GM23338 (cell line): ENCODE measurements around the gene DYNC2H1. TPM values are rescaled to one million over a fixed set of nuclear protein-coding genes. Genes with fewer than 3 reads are reported as not detected.

Experiments used
- ATAC-seq: fragments of 200-7000 bp; cut with Tn5 transposase; 3 replicates; pipeline ENCODE4 v1.9.1; 2020
- DNase-seq: peaks from one replicate; pipeline ENCODE4 v3.0.0-alpha.2; 2015; ENCODE audit warnings: low spot score
- H2AFZ ChIP-seq: fragments of 200-600 bp; sonication (generic); 2 replicates; pipeline ENCODE4 v1.8.0; 2016; ENCODE audit warnings: antibody characterized with exemption, mild to moderate bottlenecking, moderate library complexity
- H3F3A ChIP-seq: fragments of 200-600 bp; sonication (generic); replicated peaks from 2 replicates; pipeline ENCODE4 v1.8.0; 2017; ENCODE audit warnings: antibody characterized with exemption, mixed run types, low read depth
- H3K27ac ChIP-seq: fragments of 200-600 bp; sonication (generic); 2 replicates; pipeline ENCODE4 v1.6.1; 2016; ENCODE audit warnings: low read depth
- H3K27me3 ChIP-seq: fragments of 200-600 bp; sonication (generic); 2 replicates; pipeline ENCODE4 v1.8.0; 2016; ENCODE audit warnings: mild to moderate bottlenecking, mixed run types, moderate library complexity; ENCODE audit not compliant: insufficient read depth
- H3K36me3 ChIP-seq: fragments of 200-600 bp; sonication (generic); 2 replicates; pipeline ENCODE4 v1.8.0; 2016; ENCODE audit warnings: mild to moderate bottlenecking; ENCODE audit not compliant: insufficient read depth
- H3K4me1 ChIP-seq: fragments of 200-600 bp; sonication (generic); 2 replicates; pipeline ENCODE4 v1.8.0; 2016; ENCODE audit warnings: mild to moderate bottlenecking, moderate library complexity; ENCODE audit not compliant: insufficient read depth
- H3K4me2 ChIP-seq: fragments of 200-600 bp; sonication (generic); 2 replicates; pipeline ENCODE4 v1.7.1; 2017; ENCODE audit warnings: mixed run types
- H3K4me3 ChIP-seq: fragments of 200-600 bp; sonication (generic); 2 replicates; pipeline ENCODE4 v1.6.1; 2016; ENCODE audit warnings: mixed run types
- H3K79me2 ChIP-seq: fragments of 200-600 bp; sonication (generic); replicated peaks from 2 replicates; pipeline ENCODE4 v1.8.0; 2017; ENCODE audit warnings: mild to moderate bottlenecking; ENCODE audit not compliant: insufficient read depth
- H3K9me2 ChIP-seq: fragments of 200-600 bp; sonication (generic); 2 replicates; pipeline ENCODE4 v1.8.0; 2017; ENCODE audit not compliant: insufficient read depth
- H4K20me1 ChIP-seq: fragments of 200-600 bp; sonication (generic); replicated peaks from 2 replicates; pipeline ENCODE4 v1.8.0; 2017; ENCODE audit warnings: mild to moderate bottlenecking; ENCODE audit not compliant: insufficient read depth
- H3K27ac Mint-ChIP-seq: 2 replicates; pipeline ENCODE4 v1.8.0; 2020; ENCODE audit warnings: inconsistent platforms, mild to moderate bottlenecking, moderate library complexity, mixed read lengths
- H3K27me3 Mint-ChIP-seq: 3 replicates; pipeline ENCODE4 v1.8.0; 2022; ENCODE audit warnings: low read depth, mild to moderate bottlenecking, moderate library complexity, mixed read lengths, inconsistent platforms; ENCODE audit not compliant: insufficient read depth, poor library complexity
- H3K36me3 Mint-ChIP-seq: 3 replicates; pipeline ENCODE4 v1.8.0; 2021; ENCODE audit warnings: low read depth, mild to moderate bottlenecking, inconsistent platforms, moderate library complexity, mixed read lengths
- H3K4me1 Mint-ChIP-seq: 3 replicates; pipeline ENCODE4 v1.8.0; 2020; ENCODE audit warnings: mild to moderate bottlenecking, inconsistent platforms, mixed read lengths
- H3K4me3 Mint-ChIP-seq: 3 replicates; pipeline ENCODE4 v1.8.0; 2021; ENCODE audit warnings: moderate library complexity, mild to moderate bottlenecking, inconsistent platforms, mixed read lengths
- H3K9me3 Mint-ChIP-seq: 3 replicates; pipeline ENCODE4 v1.8.0; 2020; ENCODE audit warnings: moderate library complexity, mild to moderate bottlenecking, inconsistent platforms, mixed read lengths
- EZH2 ChIP-seq: fragments of 200-600 bp; sonication (generic); IDR thresholded peaks from one replicate; pipeline ENCODE4 v1.8.0; 2017; ENCODE audit warnings: antibody characterized with exemption, mild to moderate bottlenecking, low read depth; ENCODE audit not compliant: unreplicated experiment
- EZH2phosphoT487 ChIP-seq: fragments of 200-600 bp; sonication (generic); IDR thresholded peaks from one replicate; pipeline ENCODE4 v1.8.1; 2018; ENCODE audit warnings: antibody characterized with exemption; ENCODE audit not compliant: unreplicated experiment
- polyA plus RNA-seq: library from polyadenylated mRNA; unstranded; fragments of >200 nt; fragmentation: Nextera tagmentation; extraction: Ambion mirVana; gene quantifications from 2 replicates; pipeline ENCODE4 v1.2.1, GENCODE V29; 2016
- total RNA-seq: library from RNA; depleted of rRNA; stranded (reverse); fragments of >200 nt; shearing (Covaris generic); gene quantifications from 2 replicates; pipeline ENCODE4 v1.2.3, GENCODE V29; 2014
- TF ChIP-seq, protein P1 (sequence below): IDR thresholded peaks from one replicate; pipeline ENCODE4 v1.6.1; 2018; ENCODE audit warnings: antibody characterized with exemption; ENCODE audit not compliant: unreplicated experiment

The DYNC2H1 gene
- total and polyA plus RNA-seq, 2 experiments from 2014 or later: 19.3 to 22.5 TPM

DNA sequence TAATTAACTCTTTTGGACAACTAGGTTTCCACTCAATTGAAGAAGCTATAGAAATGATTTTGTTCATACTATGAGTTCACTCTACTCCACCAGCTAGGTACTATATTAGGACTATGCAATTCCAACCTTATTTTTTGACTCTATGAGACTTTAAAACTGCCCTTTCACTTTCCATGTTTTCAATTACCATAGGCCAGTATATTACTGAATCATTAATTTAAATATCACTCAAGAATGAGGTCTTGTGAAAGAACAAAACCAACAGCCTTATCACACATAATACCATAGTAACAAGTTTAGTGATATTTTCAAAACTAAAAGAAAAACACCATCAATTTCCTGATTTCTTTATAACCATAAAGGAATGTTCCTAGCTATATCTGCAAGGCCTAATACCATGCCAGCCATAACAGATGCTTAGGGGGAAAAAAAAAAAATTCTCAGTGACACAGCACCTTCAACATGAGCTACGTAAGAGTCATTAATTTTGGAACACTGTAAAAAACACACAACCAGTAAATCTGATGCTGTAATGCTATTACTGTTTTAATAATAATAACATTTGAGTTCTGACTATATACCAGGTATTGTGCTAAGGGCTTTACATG lies 23.4 kb upstream of the DYNC2H1 start:
- ATAC-seq (no peak), DNase-seq (no peak)
- Histone ChIP-seq H3K36me3 (peaks cover 39% of the 10 kb centered on the region), H4K20me1 (peaks cover 40% of the 10 kb centered on the region), H3K4me3 (no peak overlapping the region), H3K79me2 (peaks cover 99% of the 10 kb centered on the region), H3K4me1 (peaks cover 18% of the 10 kb centered on the region; the same call in 1 of the 2 replicates), H3K9me2 (no peaks in the 10 kb centered on the region), H3K27ac (no peak overlapping the region), H3K4me2 (no peak overlapping the region), H2AFZ (no peak overlapping the region), H3K27me3 (no peaks in the 10 kb centered on the region), H3F3A (no peaks in the 10 kb centered on the region)
- H3K4me3 Mint-ChIP-seq: no peak overlapping the region
- no peaks in the 10 kb centered on the region for H3K27me3 Mint-ChIP-seq
- no peak for TF ChIP-seq EZH2phosphoT487
- peaks cover 66% of the 10 kb centered on the region; the same call in 2 of the 3 replicates for H3K36me3 Mint-ChIP-seq
- peaks cover 12% of the 10 kb centered on the region; the same call in 2 of the 3 replicates for H3K4me1 Mint-ChIP-seq
- H3K27ac Mint-ChIP-seq: peak overlapping the region; percentile 60; the same call in 1 of the 2 replicates
- H3K9me3 Mint-ChIP-seq: no peaks in the 10 kb centered on the region

DNA sequence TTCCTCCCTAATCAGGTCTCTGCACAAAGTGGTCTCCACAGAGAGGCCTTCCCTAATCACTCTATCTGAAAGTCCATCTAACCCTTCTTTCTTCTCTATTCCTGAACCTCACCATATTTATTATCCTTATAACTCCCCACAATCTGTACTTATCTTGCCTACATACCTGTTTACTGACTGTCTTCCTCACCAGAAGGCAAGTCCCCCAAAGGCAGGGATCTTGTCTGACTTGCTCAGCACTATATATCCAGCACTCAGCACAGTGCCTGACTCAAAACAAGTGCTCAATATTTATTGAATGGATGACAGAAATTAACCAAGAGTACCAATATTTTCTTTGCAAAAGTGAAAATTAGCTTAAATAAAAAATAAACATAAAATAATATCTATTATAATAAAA lies 22.8 kb upstream of the DYNC2H1 start:
- peaks cover 40% of the 10 kb centered on the region for H4K20me1 ChIP-seq
- H3K27ac ChIP-seq: no peak overlapping the region
- no peaks in the 10 kb centered on the region for H3F3A ChIP-seq
- H3K4me2 ChIP-seq: no peak overlapping the region
- DNase-seq (no peak), ATAC-seq (no peak)
- no peak overlapping the region for H3K4me3 Mint-ChIP-seq
- peaks cover 99% of the 10 kb centered on the region for H3K79me2 ChIP-seq
- peaks cover 62% of the 10 kb centered on the region; the same call in 2 of the 3 replicates for H3K36me3 Mint-ChIP-seq
- H3K4me3 ChIP-seq: no peak overlapping the region
- no peaks in the 10 kb centered on the region for H3K27me3 ChIP-seq
- peaks cover 18% of the 10 kb centered on the region; the same call in 1 of the 2 replicates for H3K4me1 ChIP-seq
- H3K9me2 ChIP-seq: no peaks in the 10 kb centered on the region
- H3K27me3 Mint-ChIP-seq: no peaks in the 10 kb centered on the region
- no peak overlapping the region for H2AFZ ChIP-seq
- peak overlapping the region; percentile 53; the same call in 1 of the 2 replicates for H3K27ac Mint-ChIP-seq
- no peaks in the 10 kb centered on the region for H3K9me3 Mint-ChIP-seq
- peaks cover 12% of the 10 kb centered on the region; the same call in 2 of the 3 replicates for H3K4me1 Mint-ChIP-seq
- no peak for TF ChIP-seq EZH2phosphoT487
- TF ChIP-seq, protein P1, sequence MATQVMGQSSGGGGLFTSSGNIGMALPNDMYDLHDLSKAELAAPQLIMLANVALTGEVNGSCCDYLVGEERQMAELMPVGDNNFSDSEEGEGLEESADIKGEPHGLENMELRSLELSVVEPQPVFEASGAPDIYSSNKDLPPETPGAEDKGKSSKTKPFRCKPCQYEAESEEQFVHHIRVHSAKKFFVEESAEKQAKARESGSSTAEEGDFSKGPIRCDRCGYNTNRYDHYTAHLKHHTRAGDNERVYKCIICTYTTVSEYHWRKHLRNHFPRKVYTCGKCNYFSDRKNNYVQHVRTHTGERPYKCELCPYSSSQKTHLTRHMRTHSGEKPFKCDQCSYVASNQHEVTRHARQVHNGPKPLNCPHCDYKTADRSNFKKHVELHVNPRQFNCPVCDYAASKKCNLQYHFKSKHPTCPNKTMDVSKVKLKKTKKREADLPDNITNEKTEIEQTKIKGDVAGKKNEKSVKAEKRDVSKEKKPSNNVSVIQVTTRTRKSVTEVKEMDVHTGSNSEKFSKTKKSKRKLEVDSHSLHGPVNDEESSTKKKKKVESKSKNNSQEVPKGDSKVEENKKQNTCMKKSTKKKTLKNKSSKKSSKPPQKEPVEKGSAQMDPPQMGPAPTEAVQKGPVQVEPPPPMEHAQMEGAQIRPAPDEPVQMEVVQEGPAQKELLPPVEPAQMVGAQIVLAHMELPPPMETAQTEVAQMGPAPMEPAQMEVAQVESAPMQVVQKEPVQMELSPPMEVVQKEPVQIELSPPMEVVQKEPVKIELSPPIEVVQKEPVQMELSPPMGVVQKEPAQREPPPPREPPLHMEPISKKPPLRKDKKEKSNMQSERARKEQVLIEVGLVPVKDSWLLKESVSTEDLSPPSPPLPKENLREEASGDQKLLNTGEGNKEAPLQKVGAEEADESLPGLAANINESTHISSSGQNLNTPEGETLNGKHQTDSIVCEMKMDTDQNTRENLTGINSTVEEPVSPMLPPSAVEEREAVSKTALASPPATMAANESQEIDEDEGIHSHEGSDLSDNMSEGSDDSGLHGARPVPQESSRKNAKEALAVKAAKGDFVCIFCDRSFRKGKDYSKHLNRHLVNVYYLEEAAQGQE: no peak
- TF ChIP-seq EZH2: no peak
- H3K36me3 ChIP-seq: peaks cover 33% of the 10 kb centered on the region
